Activated T-helper 2 cell treated with anti-CD3 and anti-CD28 coated beads, Interferon-gamma antibody, Interleukin-2, Interleukin-4, amounts not matched to agents 10 μg/mL and 5 μg/mL and 100 μg/mL, durations not matched to agents 14 hours and 24 hours and 36 hours (primary cell): Measurements from ENCODE around the gene ADAMTS9. TPM values are rescaled to one million over a fixed set of nuclear protein-coding genes. Genes with fewer than 3 reads are reported as not detected.

ENCODE experiments used
- DNase-seq: peaks from one replicate; pipeline ENCODE4 v3.0.0; 2021; ENCODE audit warnings: low spot score
- H3K27ac Mint-ChIP-seq: one replicate; pipeline ENCODE4 v1.8.0; 2021; ENCODE audit warnings: mixed read lengths
- H3K27me3 Mint-ChIP-seq: one replicate; pipeline ENCODE4 v1.8.0; 2021; ENCODE audit warnings: low read depth, mixed read lengths
- H3K36me3 Mint-ChIP-seq: one replicate; pipeline ENCODE4 v1.8.0; 2021; ENCODE audit warnings: low read depth, mixed read lengths
- H3K4me1 Mint-ChIP-seq: one replicate; pipeline ENCODE4 v1.8.0; 2021; ENCODE audit warnings: low read depth, mixed read lengths
- H3K4me3 Mint-ChIP-seq: one replicate; pipeline ENCODE4 v1.8.0; 2021; ENCODE audit warnings: low read depth, mild to moderate bottlenecking, moderate library complexity, mixed read lengths
- H3K9me3 Mint-ChIP-seq: one replicate; pipeline ENCODE4 v1.8.0; 2021; ENCODE audit warnings: mixed read lengths
- intact Hi-C: fragments of 100-400 bp; cut with micrococcal nuclease; formaldehyde crosslinking; loops from one replicate; pipeline ENCODE4 v1.15.1; 2023
- total RNA-seq: library from RNA; stranded (reverse); gene quantifications from 2 replicates; pipeline ENCODE4 v1.2.3, GENCODE V29; 2022

ADAMTS9 gene, protein sequence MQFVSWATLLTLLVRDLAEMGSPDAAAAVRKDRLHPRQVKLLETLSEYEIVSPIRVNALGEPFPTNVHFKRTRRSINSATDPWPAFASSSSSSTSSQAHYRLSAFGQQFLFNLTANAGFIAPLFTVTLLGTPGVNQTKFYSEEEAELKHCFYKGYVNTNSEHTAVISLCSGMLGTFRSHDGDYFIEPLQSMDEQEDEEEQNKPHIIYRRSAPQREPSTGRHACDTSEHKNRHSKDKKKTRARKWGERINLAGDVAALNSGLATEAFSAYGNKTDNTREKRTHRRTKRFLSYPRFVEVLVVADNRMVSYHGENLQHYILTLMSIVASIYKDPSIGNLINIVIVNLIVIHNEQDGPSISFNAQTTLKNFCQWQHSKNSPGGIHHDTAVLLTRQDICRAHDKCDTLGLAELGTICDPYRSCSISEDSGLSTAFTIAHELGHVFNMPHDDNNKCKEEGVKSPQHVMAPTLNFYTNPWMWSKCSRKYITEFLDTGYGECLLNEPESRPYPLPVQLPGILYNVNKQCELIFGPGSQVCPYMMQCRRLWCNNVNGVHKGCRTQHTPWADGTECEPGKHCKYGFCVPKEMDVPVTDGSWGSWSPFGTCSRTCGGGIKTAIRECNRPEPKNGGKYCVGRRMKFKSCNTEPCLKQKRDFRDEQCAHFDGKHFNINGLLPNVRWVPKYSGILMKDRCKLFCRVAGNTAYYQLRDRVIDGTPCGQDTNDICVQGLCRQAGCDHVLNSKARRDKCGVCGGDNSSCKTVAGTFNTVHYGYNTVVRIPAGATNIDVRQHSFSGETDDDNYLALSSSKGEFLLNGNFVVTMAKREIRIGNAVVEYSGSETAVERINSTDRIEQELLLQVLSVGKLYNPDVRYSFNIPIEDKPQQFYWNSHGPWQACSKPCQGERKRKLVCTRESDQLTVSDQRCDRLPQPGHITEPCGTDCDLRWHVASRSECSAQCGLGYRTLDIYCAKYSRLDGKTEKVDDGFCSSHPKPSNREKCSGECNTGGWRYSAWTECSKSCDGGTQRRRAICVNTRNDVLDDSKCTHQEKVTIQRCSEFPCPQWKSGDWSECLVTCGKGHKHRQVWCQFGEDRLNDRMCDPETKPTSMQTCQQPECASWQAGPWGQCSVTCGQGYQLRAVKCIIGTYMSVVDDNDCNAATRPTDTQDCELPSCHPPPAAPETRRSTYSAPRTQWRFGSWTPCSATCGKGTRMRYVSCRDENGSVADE (N-terminal part only)
- not detected in 2 replicates for total RNA-seq

DNA sequence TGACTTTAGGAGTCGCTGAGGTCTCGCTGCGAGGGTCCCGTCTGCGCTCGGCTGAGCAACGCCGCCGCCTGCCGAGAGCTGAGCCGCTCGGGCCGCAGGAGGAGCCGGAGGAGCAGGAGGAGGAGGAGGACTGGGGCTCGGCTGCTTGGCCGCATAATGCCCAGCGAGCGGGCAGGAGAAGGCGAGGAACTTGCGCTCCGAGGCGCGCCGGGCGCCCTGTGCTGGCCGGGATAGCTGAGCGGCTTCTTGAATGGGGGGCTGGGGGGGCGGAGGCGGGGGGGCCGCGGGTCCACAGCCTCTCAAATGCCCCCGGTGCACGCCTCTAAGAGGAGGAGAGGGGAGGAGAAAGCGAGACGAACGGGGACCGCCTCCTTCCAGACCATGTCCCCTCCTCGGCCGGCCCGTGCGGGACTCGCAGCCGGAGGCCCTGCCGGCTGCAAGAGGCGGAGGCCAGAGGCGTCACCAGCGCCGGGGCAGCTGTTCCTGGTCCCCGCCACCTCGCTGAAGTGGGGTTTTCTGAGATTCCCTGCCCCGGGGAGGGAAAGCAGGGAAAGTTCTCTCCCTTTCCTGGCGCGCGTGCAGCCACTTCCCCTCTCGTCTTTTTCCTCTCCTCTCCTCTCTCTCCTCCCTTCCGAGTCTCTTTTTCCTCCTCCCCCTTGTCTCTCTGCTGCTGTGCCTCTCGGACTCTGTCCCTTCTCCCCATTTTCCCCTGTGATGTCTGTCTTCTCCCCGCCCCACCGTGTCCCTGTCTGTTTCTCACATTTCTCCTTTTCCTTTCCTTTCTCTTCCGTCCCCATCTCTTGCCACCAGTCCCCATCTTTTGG is at the start of gene ADAMTS9:
Gene ADAMTS9 (minus strand): TSS at position 220 of the 824 bp plus-strand sequence. CDS start 343 bp downstream, outside the sequence.
- H3K27me3 Mint-ChIP-seq = peaks cover 51% of the 10 kb centered on the region
- H3K4me3 Mint-ChIP-seq = no peak within 1 kb of the TSS
- no peak within 1 kb of the TSS for H3K27ac Mint-ChIP-seq
- DNase-seq = no peak
- no peaks in the 10 kb centered on the region for H3K36me3 Mint-ChIP-seq
- H3K9me3 Mint-ChIP-seq = no peaks in the 10 kb centered on the region
- intact Hi-C loops = no loop called here
- no peaks in the 10 kb centered on the region for H3K4me1 Mint-ChIP-seq

DNA sequence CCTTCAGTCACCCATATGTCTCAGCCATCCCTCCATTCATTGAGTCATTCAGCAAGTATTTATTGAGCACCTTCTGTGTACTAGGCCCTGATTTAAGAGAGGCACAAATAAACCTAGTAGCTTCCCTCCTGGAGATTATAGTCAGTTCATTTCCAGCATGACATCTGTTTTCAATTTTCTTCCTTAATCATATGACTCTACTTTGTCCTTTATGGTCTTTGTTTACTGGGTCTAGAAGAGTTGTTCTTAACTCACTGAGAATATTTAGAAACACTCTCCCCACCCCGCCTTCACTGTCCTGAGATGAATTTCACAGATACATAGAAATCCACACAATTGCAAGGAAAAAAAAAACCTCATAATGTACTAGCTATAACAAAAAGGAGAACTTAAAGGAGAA is 44.8 kb upstream of the ADAMTS9 start:
- no peak for DNase-seq
- H3K36me3 Mint-ChIP-seq = no peaks in the 10 kb centered on the region
- intact Hi-C loops = no loop called here
- no peak overlapping the region for H3K4me3 Mint-ChIP-seq
- no peak overlapping the region for H3K27ac Mint-ChIP-seq
- no peaks in the 10 kb centered on the region for H3K27me3 Mint-ChIP-seq
- H3K4me1 Mint-ChIP-seq = no peaks in the 10 kb centered on the region
- peaks cover 17% of the 10 kb centered on the region for H3K9me3 Mint-ChIP-seq

DNA sequence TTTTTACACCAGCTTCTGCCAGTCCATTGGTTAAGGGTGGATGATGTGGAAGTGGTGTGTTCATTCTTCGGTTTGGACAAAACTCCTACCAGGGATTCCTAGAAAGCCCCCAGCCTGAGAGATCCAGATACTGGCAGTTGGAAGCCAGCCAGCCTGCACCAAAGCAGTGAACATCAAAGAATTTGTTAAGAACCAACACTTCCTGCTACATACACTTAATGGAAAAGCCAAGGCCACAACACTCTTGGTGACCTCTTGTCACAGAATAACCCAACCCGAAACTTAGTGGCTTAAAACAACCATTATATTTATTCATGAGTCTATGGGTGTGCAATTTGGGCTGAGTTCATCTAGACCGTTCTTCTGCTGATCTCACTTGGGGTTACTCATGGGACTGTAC is 42.9 kb upstream of the ADAMTS9 start:
- Mint-ChIP-seq H3K4me3 (no peak overlapping the region), H3K36me3 (no peaks in the 10 kb centered on the region), H3K27me3 (no peaks in the 10 kb centered on the region), H3K27ac (no peak overlapping the region), H3K9me3 (peaks cover 17% of the 10 kb centered on the region), H3K4me1 (no peaks in the 10 kb centered on the region)
- intact Hi-C loops = no loop called here
- no peak for DNase-seq

DNA sequence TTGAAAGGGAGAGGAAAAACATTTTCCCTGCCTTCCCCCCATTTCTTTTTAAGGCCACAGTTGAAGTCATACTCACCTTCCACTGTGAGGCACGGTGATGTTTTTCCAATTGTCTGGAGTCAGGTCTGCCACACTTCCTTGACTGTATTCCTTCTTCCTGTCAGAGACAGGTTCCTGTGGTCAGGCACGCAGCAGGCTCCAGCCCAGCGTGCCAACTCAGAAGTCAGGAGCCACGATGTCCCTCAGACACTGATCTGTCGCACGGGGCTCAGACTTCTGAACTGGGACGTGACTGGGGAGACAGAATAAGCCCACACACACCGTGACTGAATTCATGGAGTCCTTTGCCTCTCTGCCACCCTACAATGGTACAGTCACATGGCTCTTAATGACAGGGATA is 41.2 kb upstream of the ADAMTS9 start:
- intact Hi-C loops = no loop called here
- H3K9me3 Mint-ChIP-seq = peaks cover 11% of the 10 kb centered on the region
- H3K27me3 Mint-ChIP-seq = no peaks in the 10 kb centered on the region
- no peak for DNase-seq
- H3K27ac Mint-ChIP-seq = no peak overlapping the region
- H3K4me1 Mint-ChIP-seq = no peaks in the 10 kb centered on the region
- H3K4me3 Mint-ChIP-seq = no peak overlapping the region
- no peaks in the 10 kb centered on the region for H3K36me3 Mint-ChIP-seq

DNA sequence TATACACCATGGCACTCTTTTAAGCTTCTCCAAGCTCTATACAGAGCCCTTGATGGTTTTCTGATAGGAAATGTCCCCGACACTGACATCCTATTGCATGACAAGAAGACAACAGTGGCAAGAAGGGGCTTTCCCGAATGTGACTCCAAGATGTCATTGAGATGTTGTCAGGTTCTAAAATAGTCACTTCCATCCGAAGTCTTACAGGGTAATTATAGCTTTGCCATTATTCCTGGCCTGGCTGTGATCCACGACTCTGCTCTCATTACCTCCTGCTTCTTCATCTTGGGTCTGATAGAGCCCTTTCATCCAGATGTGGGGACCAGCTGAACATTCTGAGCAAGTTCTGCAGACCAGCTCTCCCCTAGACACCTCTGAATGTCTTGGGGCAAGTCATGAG is 40.6 kb upstream of the ADAMTS9 start:
- Mint-ChIP-seq H3K4me3 (no peak overlapping the region), H3K9me3 (peaks cover 11% of the 10 kb centered on the region), H3K4me1 (no peaks in the 10 kb centered on the region), H3K27me3 (no peaks in the 10 kb centered on the region), H3K27ac (no peak overlapping the region), H3K36me3 (no peaks in the 10 kb centered on the region)
- intact Hi-C loops = no loop called here
- DNase-seq = no peak

DNA sequence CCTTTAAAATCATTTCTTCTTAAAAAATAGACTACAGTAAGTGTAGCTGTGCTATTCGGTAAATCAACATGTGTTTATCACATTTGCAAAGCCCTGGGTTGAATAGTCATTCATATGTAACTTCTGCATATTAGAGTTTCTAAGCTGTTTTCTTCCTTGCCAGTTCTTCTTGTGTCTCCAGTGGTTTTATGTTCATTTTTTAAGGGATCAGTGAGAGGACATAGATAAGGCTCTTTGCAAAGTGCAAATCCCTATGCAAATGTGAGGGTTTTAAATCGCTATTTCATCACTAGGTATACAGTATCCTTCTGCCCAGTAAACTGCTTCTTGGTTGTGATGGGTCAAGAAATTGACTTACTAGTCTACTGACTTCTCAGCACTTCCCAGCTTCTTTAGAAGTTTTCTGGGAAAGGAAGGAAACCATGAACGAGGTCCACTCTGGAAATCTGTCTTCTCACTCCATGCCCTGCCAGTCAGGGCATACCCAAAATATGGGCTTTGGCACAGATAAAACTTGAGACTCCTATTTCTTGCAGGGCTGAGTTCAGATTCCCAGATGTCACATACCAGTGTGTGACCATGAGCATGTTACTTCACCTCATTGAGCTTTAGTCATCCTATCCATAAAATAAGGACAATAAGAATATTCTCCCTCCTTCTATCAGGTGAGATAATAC is 38.8 kb upstream of the ADAMTS9 start:
- Mint-ChIP-seq H3K9me3 (peaks cover 1% of the 10 kb centered on the region), H3K36me3 (no peaks in the 10 kb centered on the region), H3K27me3 (no peaks in the 10 kb centered on the region), H3K27ac (no peak overlapping the region), H3K4me1 (no peaks in the 10 kb centered on the region), H3K4me3 (no peak overlapping the region)
- no peak for DNase-seq
- intact Hi-C loops = no loop called here

DNA sequence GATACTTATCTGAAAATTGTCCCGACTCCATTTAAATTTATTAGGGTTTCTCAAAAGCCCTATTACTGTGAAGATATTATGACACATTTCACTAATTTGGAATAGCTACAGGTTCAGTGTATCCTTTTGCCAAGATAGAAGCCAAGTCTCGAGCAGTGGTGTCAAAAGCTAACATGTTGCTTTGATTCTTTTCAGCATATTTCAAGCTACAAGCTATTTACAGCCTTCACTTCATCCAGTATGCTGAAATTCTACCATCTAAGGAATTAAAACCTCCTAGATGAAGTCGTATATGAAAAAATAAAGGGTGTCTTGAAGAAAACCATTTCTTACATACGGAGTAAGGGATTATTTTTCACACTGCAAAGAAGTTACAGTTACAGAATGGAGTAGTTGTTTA is 31.2 kb upstream of the ADAMTS9 start:
- no peak for DNase-seq
- no peaks in the 10 kb centered on the region for H3K4me1 Mint-ChIP-seq
- no peaks in the 10 kb centered on the region for H3K27me3 Mint-ChIP-seq
- intact Hi-C loops = no loop called here
- no peak overlapping the region for H3K27ac Mint-ChIP-seq
- H3K9me3 Mint-ChIP-seq = no peaks in the 10 kb centered on the region
- no peak overlapping the region for H3K4me3 Mint-ChIP-seq
- H3K36me3 Mint-ChIP-seq = no peaks in the 10 kb centered on the region

DNA sequence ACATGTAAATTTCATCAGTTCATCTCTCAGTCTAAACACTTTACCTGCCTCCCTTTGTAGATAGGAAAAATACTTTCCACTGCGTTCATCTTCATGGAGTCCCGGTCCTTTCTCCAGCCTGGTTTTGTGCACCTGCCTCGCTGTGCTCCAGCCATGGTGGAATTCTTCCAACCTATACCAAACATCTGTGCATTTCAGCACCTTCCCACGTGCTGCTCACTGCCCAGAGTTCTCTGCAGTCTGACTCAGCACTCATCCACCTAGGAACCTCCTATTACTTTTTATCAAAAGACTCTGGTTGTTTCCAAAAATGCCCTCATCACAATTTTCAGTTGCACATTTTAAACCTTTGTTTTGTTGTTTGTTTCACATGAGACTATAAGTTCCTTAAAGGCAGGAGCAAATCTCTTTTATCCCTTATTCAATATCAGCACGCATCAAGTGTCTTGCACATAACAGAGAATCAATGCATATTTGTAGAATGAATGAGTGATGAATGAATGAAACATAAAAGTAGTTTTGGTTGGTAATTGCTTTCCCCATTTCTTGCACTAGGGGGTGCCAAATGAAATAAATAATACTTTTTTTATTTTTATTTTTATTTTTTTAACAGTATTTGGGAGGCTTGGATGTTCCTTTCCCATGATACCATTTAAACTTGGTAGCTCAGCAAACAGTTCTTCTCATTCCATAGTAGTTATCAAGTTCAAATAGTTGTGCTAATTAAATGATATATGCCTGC is 30.2 kb upstream of the ADAMTS9 start:
- H3K36me3 Mint-ChIP-seq = no peaks in the 10 kb centered on the region
- H3K4me3 Mint-ChIP-seq = no peak overlapping the region
- DNase-seq = no peak
- H3K9me3 Mint-ChIP-seq = no peaks in the 10 kb centered on the region
- H3K27me3 Mint-ChIP-seq = no peaks in the 10 kb centered on the region
- intact Hi-C loops = no loop called here
- H3K4me1 Mint-ChIP-seq = no peaks in the 10 kb centered on the region
- H3K27ac Mint-ChIP-seq = no peak overlapping the region

DNA sequence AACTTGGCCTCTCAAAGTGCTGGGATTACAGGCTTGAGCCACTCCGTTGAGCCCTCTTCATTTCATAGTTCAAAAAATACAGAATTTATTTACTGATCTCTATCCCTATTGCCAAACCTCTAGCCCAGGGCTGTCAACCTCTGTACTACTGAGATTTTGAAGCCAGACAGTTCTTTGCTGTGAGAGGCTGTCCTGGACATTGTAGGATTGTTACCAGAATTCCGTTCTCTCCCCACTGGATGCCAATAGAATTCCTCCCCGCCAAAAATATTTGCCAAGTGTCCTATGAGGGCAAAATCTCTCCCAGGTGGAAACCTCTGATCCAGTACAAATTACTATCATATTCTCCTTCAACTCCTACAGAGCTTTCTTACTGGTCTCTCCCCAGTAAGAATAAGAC is 29.6 kb upstream of the ADAMTS9 start:
- Mint-ChIP-seq H3K4me3 (no peak overlapping the region), H3K36me3 (no peaks in the 10 kb centered on the region), H3K9me3 (no peaks in the 10 kb centered on the region), H3K27ac (no peak overlapping the region), H3K4me1 (no peaks in the 10 kb centered on the region), H3K27me3 (no peaks in the 10 kb centered on the region)
- intact Hi-C loops = no loop called here
- DNase-seq = no peak

DNA sequence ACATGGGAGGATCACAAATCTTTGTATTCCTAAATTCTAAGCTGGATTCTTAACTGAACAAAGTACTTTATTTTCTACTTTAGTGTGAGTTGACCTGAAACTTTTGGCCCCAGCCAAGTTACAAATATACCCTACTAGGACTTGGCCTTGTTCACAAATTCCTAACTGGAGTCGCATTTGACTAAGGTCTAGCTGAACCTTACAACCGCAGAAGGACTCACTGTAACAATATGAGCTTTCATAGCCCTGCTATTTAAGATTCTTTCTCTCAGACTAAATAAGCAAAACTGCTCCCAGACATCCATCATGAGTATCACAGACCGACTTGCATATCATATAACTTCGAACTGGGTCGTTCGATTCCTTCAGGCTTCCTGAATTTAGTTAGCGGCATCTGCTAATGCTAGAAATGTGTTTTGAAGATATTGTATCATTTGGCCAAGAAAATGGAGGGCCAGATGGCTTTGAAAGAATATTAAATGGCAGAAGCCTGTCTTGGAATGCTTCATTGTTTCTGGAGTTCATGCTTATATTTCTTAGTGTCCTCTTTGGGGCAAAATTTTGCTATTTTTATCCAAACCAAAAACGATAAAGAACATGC is 28.4 kb upstream of the ADAMTS9 start:
- no peak overlapping the region for H3K27ac Mint-ChIP-seq
- H3K9me3 Mint-ChIP-seq = no peaks in the 10 kb centered on the region
- no peaks in the 10 kb centered on the region for H3K27me3 Mint-ChIP-seq
- H3K4me3 Mint-ChIP-seq = no peak overlapping the region
- DNase-seq = no peak
- H3K4me1 Mint-ChIP-seq = no peaks in the 10 kb centered on the region
- no peaks in the 10 kb centered on the region for H3K36me3 Mint-ChIP-seq
- intact Hi-C loops = no loop called here
